HEK293 (cell line): ENCODE measurements around the gene EPHX1.

Experiments
- CTCF ChIP-seq: fragments of 450-650 bp; formaldehyde crosslinking; IDR thresholded peaks from 2 replicates; pipeline ENCODE4 v1.5.1; 2016; ENCODE audit warnings: missing biosample characterization, missing genetic modification characterization
- OSR2 ChIP-seq: fragments of 450-650 bp; formaldehyde crosslinking; IDR thresholded peaks from 2 replicates; pipeline ENCODE4 v1.5.1; 2016; ENCODE audit warnings: missing biosample characterization, missing genetic modification characterization
- ZEB2 ChIP-seq: fragments of 450-650 bp; formaldehyde crosslinking; IDR thresholded peaks from 2 replicates; pipeline ENCODE4 v1.5.1; 2016; ENCODE audit warnings: missing biosample characterization, missing genetic modification characterization
- ZNF404 ChIP-seq: fragments of 450-650 bp; formaldehyde crosslinking; IDR thresholded peaks from 2 replicates; pipeline ENCODE4 v1.5.1; 2017; ENCODE audit warnings: missing biosample characterization, missing genetic modification characterization
- ZNF426 ChIP-seq: fragments of 450-650 bp; formaldehyde crosslinking; IDR thresholded peaks from 2 replicates; pipeline ENCODE4 v1.5.1; 2017; ENCODE audit warnings: missing biosample characterization, missing genetic modification characterization, mild to moderate bottlenecking, inconsistent platforms, moderate library complexity
- ZNF521 ChIP-seq: fragments of 450-650 bp; formaldehyde crosslinking; IDR thresholded peaks from 2 replicates; pipeline ENCODE4 v1.5.1; 2017; ENCODE audit warnings: missing biosample characterization, mild to moderate bottlenecking, missing genetic modification characterization
- TF ChIP-seq, protein P1 (sequence below): fragments of 450-650 bp; formaldehyde crosslinking; IDR thresholded peaks from 2 replicates; pipeline ENCODE4 v1.5.1; 2016; ENCODE audit warnings: missing biosample characterization, missing genetic modification characterization

- no peak for TF ChIP-seq CTCF
- no peak for TF ChIP-seq ZNF404 (tag by site-specific recombination)
- no peak for TF ChIP-seq OSR2 (tag by site-specific recombination)
- TF ChIP-seq, protein P1, sequence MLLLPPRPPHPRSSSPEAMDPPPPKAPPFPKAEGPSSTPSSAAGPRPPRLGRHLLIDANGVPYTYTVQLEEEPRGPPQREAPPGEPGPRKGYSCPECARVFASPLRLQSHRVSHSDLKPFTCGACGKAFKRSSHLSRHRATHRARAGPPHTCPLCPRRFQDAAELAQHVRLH (tag by site-specific recombination), result no peak
- TF ChIP-seq ZEB2 (tag by site-specific recombination), result no peak
- no peak for TF ChIP-seq ZNF521
- no peak for TF ChIP-seq ZNF426 (tag by site-specific recombination)
Measured at GRCh38 chr1:225879521-225880221, 69.7 kb downstream of the EPHX1 start.
